Activated CD4-positive, alpha-beta T cell treated with anti-CD3 and anti-CD28 coated beads for 4 hours (primary cell): Measurements from ENCODE around the gene SNTB2.

Experiments
- DNase-seq, 2 donors: peaks; one replicate each; pipeline ENCODE4 v3.0.0-alpha.2; 2020

Gene SNTB2

DNA sequence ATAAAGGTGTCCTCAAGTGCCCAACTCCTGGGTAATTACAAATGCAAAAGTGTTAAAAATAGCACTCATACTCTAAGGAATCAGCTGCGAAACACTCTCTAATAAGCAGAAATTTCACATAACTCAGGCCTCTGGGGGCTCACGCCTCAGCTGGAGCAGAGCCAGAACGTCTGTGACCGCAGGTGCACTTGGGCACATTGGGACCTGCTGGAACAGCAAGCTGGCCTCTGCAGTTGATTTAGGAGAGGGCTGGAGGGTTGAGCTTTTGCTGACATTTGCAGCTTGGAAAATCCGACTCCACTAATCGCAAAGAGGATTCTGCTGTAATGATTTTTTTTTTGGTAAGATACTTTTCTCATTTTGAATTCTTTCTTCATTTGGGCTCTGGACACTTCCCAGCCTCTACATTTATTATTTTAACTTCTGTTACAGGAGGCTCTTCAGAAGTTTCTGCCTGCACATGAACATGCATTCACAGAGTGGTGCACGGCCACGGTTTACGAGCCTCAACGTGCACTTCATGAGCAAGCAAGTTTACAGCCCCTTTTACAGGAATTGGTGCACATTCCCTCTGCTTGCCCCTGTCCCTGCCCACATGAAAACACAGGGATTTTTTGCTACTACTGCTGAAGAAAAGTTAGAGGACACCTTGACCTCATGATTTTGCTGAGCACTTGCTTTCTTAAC is 4.1 kb upstream of the SNTB2 start:
- DNase-seq, result no peak

DNA sequence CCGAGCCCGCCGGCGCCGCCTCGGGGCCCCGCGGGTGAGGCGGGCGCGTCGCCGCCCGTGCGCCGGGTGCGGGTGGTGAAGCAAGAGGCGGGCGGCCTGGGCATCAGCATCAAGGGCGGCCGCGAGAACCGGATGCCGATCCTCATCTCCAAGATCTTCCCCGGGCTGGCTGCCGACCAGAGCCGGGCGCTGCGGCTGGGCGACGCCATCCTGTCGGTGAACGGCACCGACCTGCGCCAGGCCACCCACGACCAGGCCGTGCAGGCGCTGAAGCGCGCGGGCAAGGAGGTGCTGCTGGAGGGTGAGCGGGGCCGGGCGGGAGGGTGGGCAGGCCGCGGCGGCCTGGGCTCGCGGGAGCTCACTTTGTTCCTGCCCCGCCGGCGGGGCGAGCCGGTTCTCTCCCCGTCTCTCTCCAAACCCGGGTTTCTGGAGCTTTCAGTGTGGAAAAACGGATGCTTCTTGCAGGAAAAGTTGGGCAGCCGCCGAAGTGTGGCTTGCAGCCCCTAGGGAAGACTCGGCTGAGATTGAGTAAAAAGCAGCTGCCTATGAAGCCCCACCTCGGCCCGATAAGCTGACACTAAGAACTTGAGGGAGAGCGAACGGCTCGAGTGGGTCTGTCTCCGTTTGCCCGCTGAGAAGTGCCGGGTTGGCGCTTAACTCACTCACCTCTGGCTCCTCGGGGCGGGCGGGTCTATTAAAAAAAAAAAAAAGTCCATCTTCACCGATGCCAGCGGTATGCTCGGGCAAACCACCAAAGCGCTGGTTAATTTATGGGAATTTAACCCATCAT is 677 bp downstream of the SNTB2 start:
- peak; percentile 28 to 39 for DNase-seq

DNA sequence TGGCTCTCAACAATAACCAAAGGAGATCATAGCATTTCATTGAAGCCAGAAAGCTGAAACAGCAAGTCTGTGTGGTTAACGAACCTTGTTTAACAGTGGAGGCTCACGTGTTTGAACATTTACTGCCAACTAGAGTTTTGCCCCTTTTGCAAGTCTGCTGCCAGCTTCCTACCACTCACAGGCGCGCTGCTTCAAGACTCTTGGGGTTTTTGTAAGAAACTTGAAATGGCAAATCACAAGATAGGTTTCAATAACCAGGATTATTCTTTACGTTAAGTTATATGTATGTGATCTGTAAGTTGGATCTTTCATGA is 1.2 kb downstream of the SNTB2 start:
- peak; percentile 22 to 26 for DNase-seq

DNA sequence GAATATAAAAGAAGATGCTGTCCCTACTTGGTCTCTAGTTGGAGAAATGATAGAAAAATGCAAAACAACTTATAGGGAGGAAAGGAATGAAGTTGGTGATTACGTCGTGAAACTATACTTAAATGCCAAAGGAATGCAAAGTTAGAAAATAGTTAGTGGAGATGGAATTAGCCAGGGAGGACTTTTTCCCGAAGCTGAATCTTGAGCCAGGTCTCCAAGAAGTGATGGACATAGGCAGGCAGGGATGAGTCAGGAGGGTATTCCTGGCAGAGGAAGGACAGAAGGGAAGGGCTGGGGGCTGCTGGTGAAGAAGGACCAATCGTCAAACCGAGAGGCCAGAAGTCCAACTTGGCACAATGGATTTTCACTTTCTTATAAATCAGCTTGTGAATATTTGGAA is 1.8 kb downstream of the SNTB2 start:
- DNase-seq, result no peak

DNA sequence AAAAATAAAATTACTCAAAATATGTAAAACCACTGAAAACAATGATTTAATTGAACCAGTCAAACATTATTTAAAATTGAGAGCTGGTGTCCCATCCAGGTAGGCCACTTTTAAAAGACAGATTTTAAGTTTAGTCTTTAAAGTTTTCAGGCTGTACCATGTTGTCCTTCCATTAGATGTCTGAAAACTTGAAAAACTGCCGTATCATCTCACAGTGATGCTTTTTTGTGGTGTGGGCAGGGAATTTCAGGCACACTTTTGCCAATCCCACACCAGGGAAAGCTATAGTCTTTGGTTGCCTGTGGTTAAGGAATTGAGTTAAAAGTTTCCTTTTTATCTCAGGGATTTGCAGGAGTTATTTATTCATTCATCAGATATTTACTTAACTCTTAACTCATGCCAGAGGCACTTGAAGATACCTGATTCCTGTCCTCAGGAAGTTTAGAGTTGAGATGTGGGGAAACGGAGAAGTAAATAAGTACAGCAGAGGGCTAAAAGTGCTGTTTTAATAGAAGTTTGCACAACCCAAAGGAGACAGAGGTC is 3.2 kb downstream of the SNTB2 start:
- DNase-seq, result no peak

DNA sequence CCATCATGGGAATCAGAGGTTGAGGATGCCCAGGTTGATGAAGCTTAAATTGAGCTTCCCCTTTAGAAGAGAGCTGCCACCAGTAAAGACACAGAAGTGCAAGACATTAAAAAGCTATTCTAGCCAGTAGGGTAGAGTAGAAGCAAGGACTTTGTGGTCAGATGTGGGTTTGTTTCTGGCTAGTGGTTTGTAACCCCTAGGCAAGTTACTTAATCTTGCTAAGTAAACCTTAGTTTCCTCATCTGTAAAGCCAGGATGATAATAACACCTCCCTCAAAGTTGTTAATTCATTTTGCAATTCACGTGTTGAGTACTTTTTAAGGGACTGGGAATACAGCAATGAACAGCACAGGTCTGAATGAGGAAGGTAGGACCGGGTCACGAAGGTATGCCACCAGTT is 3.6 kb downstream of the SNTB2 start:
- no peak for DNase-seq

DNA sequence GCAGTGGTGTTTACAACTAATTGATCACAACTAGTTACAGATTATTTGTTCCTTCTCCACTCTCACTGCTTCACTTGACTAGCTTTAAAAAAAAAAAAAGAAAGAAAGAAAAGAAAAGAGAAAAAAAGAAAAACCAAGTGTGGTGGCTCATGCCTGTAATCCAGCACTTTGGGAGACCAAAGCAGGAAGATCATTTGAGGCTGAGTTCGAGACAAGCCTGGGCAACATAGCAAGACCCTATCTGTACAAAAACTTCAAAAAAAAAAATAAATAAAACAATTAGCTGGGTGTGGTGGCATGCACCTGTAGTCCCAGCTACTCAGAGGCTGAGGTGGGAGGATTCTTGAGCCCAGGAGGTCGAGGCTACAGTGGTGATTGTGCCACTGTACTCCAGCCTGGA is 4.2 kb downstream of the SNTB2 start:
- no peak for DNase-seq

DNA sequence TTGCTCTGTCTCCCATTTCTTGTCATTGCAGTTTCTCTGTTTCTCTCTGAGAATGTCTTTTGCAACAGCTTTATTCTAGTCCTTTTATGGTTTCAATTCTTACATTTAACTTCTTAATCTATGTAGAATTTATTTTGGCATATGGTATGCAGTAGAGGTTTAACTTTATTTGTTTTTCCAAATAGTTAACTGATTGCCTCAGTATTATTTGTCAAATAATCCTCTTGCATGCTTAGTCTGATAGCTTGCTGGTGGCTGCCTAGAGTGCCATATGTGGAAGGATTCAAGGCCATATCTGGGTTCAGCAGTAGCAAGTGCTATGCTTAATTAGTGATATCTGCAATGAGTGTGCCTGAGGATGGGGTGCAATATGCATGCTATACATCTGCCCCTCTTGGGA is 6.9 kb downstream of the SNTB2 start:
- no peak for DNase-seq

DNA sequence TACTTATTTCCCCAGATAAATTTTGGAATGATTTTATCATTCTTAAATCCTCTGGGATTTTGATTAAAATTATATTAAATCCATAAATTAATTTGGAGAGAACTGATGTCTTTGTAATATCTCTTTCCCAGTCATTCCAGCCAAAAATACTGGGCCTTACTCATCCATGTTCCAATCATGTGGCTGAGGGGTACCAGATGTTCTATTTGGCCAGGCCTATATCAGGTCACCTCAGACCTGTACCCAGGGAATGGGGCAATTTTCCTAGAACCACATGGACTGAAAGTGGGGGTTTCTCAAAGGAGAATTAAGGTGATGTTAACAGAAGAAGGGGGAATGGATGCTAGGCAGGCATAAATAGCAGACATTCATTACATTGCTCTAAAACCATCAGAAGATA is 7.5 kb downstream of the SNTB2 start:
- DNase-seq, result no peak

DNA sequence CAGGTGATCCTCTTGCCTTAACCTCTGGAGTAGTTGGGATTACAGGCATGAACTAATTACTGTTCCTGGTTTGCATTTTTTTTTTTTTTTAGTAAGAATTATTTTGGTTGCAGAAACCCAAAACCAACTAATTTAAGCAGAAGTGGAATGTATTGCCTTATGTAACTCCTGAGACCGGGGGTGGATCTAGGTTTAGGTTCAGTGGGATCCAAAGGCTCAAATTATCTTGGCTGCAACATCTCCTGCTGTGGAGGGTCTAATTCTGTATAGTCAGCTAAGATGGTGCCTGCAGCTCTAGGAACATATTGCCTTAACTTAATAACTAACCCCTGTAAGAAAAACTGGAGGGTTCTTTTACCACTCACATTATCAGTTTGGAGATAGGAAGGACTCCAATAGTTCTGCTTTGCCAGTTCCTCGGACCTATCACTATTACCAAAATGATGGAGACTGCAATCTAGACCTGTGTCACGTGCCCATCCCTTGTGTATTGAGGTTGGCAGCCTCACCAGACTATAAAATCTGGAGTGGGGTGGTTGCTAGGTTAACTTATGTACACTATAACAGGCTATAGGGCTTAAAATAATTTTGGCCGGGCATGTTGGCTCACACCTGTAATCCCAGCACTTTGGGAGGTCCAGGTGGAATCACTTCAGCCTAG is 8.5 kb downstream of the SNTB2 start:
- no peak for DNase-seq

DNA sequence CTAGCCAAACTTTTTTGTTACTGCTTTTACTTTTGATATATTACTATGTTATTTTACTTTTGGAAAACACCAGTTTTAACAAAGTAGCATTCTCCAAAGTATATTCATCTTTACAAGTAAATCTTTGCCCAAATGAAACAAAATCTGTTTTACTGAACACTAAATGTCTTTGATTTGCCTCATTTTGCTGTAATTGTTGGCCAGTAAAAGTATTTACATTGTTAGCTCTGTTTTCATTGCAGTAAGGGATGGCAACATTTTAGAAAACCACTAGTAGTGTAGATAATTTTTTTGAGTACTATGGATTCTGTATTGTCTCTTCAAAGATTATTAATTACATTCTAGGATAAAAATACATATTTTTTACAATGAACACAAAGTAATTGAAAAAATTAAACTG is 10.6 kb downstream of the SNTB2 start:
- DNase-seq, result no peak

DNA sequence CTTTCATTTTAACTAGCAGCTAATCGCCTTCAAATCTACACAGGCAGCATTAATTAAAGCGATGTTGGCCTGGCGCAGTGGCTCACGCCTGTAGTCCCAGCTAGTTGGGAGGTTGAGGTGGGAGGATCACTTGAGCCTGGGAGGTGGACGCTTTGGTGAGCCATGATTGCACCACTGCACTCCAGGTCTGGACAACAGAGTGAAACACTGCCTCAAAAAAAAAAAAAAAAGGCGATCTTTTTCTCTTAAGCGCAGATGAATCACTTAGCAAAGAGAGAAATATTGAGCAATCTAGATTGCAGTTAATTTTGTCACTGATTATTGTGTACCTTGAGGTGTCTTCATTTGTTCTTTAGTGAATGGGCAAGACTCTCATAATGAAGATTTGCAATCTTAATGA is 12.4 kb downstream of the SNTB2 start:
- DNase-seq, result no peak

DNA sequence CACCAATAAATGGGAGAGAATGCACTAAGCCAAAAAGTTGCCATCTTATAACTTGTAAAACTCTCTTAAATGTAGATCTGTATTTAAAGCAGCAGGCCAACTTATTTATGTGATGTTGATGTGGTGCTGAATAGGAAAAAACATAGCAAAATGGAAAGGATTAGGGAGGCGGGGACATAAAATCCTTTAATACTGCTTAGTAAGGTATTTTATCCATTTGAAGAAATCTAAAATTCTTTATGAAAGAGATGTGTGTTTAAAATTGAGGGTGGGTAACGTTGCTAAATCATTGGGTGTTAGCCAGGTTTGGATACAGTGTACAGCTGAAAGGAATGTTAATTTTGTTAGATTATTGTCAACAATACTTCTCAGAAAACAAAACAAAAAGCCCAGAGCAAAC is 14.3 kb downstream of the SNTB2 start:
- DNase-seq, result no peak

DNA sequence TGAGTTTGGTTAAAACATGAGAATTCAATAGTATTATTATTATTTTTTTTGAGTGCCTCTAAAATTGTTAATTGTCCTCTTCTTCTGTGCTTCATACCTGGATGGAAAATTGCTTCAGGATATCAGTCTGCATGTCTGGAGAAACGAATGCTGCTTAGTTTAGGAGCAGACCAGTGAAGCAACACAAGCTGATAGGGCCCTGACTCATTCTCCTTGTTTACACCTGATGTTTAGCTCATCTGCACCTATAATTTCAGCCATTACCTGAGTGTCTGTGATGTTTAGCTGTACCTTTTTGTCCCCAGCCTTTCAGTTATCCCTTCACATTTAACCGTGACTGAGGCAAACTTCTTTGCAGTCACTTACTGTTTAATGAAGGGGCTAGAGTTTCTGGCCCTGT is 14.8 kb downstream of the SNTB2 start:
- no peak for DNase-seq

DNA sequence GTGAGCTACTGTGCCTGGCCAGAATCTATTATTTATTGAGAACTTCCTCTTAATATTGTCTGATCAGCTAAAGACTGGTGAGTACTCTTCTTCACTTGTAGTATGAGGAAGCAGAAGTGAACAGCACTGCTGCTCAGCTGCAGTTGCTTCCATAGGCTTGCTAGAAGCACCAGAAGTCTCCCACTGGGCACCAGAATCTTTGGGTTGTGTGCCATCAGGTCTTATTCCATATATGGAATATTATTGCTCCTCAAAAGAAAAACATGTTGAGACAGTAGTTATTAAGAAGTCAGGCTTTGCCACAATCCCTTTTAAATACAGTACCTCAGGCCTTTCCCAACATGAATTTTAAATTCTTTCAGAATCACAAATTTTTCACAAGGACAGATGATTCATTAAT is 17.2 kb downstream of the SNTB2 start:
- no peak for DNase-seq

DNA sequence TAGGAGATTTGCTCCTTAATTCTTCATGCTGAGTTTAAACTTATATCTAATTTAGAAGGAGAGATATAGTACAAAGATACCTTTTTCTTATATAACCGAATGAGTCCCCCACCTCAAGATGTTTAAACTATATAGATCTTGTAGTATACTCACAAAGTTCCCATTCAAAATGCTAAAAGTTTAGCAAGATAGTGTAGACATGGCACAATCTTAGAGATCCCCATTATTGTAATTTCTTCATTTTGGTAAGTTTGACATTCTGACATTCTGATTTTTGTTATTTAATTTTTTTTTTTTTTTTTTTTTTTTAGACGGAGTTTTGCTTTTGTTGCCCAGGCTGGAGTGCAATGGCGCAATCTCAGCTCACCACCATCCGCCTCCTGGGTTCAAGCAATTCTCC is 22.8 kb downstream of the SNTB2 start:
- DNase-seq, result no peak

DNA sequence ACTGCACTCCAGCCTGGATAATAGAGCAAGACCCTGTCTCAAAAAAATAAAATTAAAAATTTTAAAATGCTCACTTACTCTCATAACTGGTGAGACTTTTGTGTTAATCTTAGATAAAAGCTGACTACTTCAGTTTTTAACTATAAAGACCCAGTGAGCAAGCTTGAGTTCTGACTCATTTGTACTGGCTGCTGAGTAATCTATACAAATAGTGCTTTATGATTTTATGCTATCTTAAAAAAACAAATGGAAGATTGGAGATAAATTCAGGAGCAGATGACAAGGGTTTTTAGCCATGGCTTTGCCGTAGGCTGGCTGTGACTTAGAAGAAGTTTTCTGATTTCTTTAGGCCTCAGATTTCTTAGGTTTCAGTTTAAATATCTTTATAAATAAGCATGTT is 30.5 kb downstream of the SNTB2 start:
- DNase-seq, result no peak

DNA sequence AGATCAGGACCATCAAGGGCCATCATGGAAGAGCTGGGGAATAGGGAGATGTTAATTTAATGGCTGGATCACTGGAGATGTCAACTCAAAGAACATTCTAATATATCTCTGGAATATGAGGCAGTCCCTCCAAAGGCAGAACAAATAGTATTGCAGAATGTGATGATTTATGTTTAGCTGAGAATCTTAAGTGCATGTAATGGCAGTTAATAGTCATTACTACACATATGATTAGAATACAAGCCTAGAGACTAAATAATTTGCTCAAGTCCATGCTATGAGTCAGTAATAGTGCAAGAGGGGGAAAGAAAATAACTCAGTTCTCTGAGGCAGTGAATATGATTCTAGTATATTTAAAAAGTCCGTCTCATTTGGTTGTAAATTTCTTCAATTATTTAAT is 32.3 kb downstream of the SNTB2 start:
- DNase-seq, result no peak

DNA sequence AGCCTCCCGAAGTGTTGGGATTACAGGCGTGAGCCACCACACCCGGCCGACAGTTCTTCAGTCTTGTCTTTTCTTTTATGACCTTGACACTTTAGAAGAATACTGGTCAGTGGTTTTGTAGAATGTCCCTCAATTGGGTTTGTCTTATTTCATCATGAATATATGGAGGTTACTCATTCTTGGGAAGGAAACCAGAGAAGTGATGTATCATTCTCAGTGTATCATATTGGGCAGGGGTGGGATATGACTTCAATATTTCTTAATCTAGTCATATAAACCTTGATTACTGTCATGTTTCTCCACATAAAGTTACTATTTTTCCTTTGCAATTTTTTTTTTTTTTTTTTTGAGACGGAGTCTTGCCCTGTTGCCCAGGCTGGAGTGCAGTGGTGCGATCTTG is 36.9 kb downstream of the SNTB2 start:
- no peak for DNase-seq

DNA sequence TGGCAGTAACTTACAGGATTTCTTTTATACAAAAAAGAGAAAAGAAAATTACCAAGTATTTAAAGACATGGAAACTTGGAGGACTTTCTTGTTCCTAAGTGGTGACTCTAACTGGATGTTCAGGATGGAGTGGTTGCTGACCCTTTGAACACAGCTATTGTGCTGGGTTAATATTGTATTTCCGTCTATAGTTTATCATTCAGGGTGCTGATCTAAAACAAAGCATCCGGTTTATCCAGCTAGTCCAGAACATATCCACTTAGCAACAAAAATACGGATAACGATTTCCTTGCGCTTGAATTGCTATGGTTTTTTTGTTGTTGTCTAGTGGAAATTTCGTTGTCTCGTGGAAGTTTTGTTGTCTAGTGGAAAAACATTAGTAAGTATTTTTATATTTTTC is 38.2 kb downstream of the SNTB2 start:
- no peak for DNase-seq

DNA sequence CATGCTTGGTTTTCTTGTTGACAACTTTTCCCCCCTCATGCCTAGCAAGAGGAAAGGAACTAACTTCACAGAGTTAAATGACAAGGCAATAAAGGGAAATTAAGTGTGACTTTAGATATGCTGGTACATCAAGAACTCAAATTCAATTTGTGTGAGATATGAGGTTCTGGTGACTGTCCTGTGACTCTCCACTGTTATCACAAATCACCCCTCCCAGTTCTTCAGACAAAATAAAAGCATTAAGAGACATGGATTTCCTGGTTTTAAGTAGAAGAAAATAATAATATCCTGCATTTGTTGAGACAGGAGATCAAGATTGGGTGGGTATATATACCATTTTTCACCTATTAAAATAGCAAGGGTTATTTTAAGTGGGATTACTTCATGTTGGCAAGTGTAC is 46.2 kb downstream of the SNTB2 start:
- DNase-seq, result no peak

DNA sequence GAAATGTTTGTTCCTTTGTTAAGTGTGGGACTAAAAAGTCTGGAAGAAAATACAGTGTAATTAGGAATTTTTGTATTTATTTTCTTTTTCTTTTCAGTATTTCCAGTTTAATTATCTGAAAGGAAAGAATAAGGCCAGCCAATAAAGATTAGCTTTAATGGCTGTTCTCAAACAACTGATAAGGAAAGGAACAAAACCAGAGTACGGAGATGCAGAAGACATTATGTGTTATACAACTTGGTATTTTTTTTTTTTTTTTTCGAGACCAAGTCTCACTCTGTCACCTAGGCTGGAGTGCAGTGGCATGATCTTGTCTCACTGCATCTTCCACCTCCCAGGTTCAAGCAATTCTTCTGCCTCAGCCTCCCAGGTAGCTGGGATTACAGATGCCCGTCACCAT is 47.5 kb downstream of the SNTB2 start:
- DNase-seq, result no peak

DNA sequence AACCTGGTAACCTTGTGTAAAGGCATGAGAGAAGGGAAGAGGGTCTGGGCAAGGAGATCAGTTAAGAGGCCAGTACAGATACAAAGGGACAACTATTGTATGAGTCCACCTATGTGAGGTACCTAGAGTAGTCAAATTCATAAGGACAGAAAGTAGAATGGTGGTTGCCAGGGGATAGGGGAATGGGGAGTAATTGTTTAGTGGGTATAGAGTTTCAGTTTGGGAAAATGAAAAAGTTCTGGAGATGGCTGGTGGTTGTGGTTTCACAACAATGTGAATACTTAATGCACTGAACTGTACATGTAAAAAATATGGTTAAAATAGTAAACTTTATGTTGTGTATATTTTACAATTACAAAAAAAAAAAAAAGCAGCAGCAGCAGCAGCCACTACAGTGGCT is 49.4 kb downstream of the SNTB2 start:
- no peak for DNase-seq

DNA sequence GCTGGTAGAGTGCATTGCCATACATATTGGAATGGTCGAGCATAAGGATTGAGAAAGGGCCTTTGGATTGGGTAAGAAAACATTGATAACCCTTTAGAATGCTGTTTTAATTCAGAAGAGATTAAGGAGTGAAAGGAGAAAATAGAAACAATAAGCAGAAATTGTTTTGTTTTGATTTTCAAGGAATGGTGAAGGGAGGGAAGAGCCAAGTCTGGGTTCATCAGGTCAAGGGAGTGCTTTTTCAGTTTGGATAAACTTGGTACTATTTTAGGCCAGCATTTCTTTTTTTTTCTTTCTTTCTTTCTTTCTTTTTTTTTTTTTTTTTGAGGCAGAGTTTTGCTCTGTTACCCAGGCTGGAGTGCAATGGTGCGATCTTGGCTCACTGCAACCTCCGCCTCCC is 50.3 kb downstream of the SNTB2 start:
- no peak for DNase-seq
